ENCODE data around the gene FOXO1.

The FOXO1 gene

GRCh38 chr13:40617801-40618356 lies 48.6 kb downstream of the FOXO1 start:
- H3K4me1 Mint-ChIP-seq = peaks cover 68% of the 10 kb centered on the region
- ATAC-seq (ENCODE audit: low read depth) (peak; percentile 9), DNase-seq (ENCODE audit: low spot score in 2 of 2) (no peak)
- no peak overlapping the region for H3K4me3 Mint-ChIP-seq
- H3K9me3 Mint-ChIP-seq = no peaks in the 10 kb centered on the region
- peaks cover 17% of the 10 kb centered on the region for H3K36me3 Mint-ChIP-seq
- H3K27ac Mint-ChIP-seq = peak overlapping the region; percentile 64
- no peaks in the 10 kb centered on the region for H3K27me3 Mint-ChIP-seq

- Mint-ChIP-seq H3K27me3 (no peaks in the 10 kb centered on the region), H3K4me3 (peak overlapping the region; percentile 31), H3K9me3 (no peaks in the 10 kb centered on the region), H3K4me1 (peaks cover 65% of the 10 kb centered on the region), H3K36me3 (peaks cover 17% of the 10 kb centered on the region), H3K27ac (no peak overlapping the region)
- no peak for ATAC-seq (ENCODE audit: low read depth)
- DNase-seq (ENCODE audit: low spot score in 2 of 2) = no peak
Observed at GRCh38 chr13:40615619-40616018, 50.8 kb downstream of the FOXO1 start.

GRCh38 chr13:40613914-40614313 lies 52.5 kb downstream of the FOXO1 start:
- no peak for DNase-seq (ENCODE audit: low spot score in 2 of 2)
- H3K9me3 Mint-ChIP-seq = no peaks in the 10 kb centered on the region
- H3K36me3 Mint-ChIP-seq = peaks cover 9% of the 10 kb centered on the region
- H3K4me1 Mint-ChIP-seq = peaks cover 52% of the 10 kb centered on the region
- peak overlapping the region; percentile 93 for H3K27ac Mint-ChIP-seq
- ATAC-seq (ENCODE audit: low read depth) = no peak
- no peaks in the 10 kb centered on the region for H3K27me3 Mint-ChIP-seq
- peak overlapping the region; percentile 74 for H3K4me3 Mint-ChIP-seq

- H3K9me3 Mint-ChIP-seq = no peaks in the 10 kb centered on the region
- DNase-seq (ENCODE audit: low spot score in 2 of 2) = peak; percentile 30 to 52
- H3K36me3 Mint-ChIP-seq = peaks cover 9% of the 10 kb centered on the region
- H3K4me3 Mint-ChIP-seq = peak overlapping the region; percentile 74
- peak; percentile 91 for ATAC-seq (ENCODE audit: low read depth)
- H3K27me3 Mint-ChIP-seq = no peaks in the 10 kb centered on the region
- H3K27ac Mint-ChIP-seq = peak overlapping the region; percentile 93
- H3K4me1 Mint-ChIP-seq = peaks cover 47% of the 10 kb centered on the region
Observed at GRCh38 chr13:40613192-40613818, 53.1 kb downstream of the FOXO1 start.

- no peak for ATAC-seq (ENCODE audit: low read depth)
Observed at GRCh38 chr13:40612041-40612440, 54.4 kb downstream of the FOXO1 start.

GRCh38 chr13:40611635-40612034 lies 54.8 kb downstream of the FOXO1 start:
- Mint-ChIP-seq H3K4me1 (peaks cover 55% of the 10 kb centered on the region), H3K9me3 (no peaks in the 10 kb centered on the region), H3K27me3 (no peaks in the 10 kb centered on the region), H3K36me3 (peaks cover 9% of the 10 kb centered on the region), H3K27ac (no peak overlapping the region), H3K4me3 (no peak overlapping the region)
- no peak for DNase-seq (ENCODE audit: low spot score in 2 of 2)
- ATAC-seq (ENCODE audit: low read depth) = no peak

More at GRCh38 chr13:40612041-40612440, 54.4 kb downstream of the FOXO1 start:
- Mint-ChIP-seq H3K27ac (peak overlapping the region; percentile 93), H3K36me3 (peaks cover 9% of the 10 kb centered on the region), H3K4me1 (peaks cover 51% of the 10 kb centered on the region), H3K27me3 (no peaks in the 10 kb centered on the region), H3K4me3 (no peak overlapping the region), H3K9me3 (no peaks in the 10 kb centered on the region)
- no peak for DNase-seq (ENCODE audit: low spot score in 2 of 2)

- H3K4me3 Mint-ChIP-seq = no peak overlapping the region
- DNase-seq (ENCODE audit: low spot score in 2 of 2) = no peak
- no peaks in the 10 kb centered on the region for H3K27me3 Mint-ChIP-seq
- no peak overlapping the region for H3K27ac Mint-ChIP-seq
- H3K36me3 Mint-ChIP-seq = peaks cover 9% of the 10 kb centered on the region
- peaks cover 54% of the 10 kb centered on the region for H3K4me1 Mint-ChIP-seq
- no peaks in the 10 kb centered on the region for H3K9me3 Mint-ChIP-seq
- ATAC-seq (ENCODE audit: low read depth) = no peak
Observed at GRCh38 chr13:40611004-40611403, 55.4 kb downstream of the FOXO1 start.

- no peak overlapping the region for H3K27ac Mint-ChIP-seq
- no peaks in the 10 kb centered on the region for H3K9me3 Mint-ChIP-seq
- DNase-seq (ENCODE audit: low spot score in 2 of 2) (no peak), ATAC-seq (ENCODE audit: low read depth) (no peak)
- no peaks in the 10 kb centered on the region for H3K27me3 Mint-ChIP-seq
- peaks cover 52% of the 10 kb centered on the region for H3K4me1 Mint-ChIP-seq
- peaks cover 5% of the 10 kb centered on the region for H3K36me3 Mint-ChIP-seq
- no peak overlapping the region for H3K4me3 Mint-ChIP-seq
Observed at GRCh38 chr13:40609972-40610726, 56.3 kb downstream of the FOXO1 start.

- ATAC-seq (ENCODE audit: low read depth) = no peak
- H3K4me1 Mint-ChIP-seq = peaks cover 44% of the 10 kb centered on the region
- DNase-seq (ENCODE audit: low spot score in 2 of 2) = no peak
- H3K9me3 Mint-ChIP-seq = no peaks in the 10 kb centered on the region
- H3K36me3 Mint-ChIP-seq = peaks cover 2% of the 10 kb centered on the region
- H3K27me3 Mint-ChIP-seq = no peaks in the 10 kb centered on the region
- no peak overlapping the region for H3K4me3 Mint-ChIP-seq
- H3K27ac Mint-ChIP-seq = no peak overlapping the region
Observed at GRCh38 chr13:40608308-40608707, 58.1 kb downstream of the FOXO1 start.

- peaks cover 2% of the 10 kb centered on the region for H3K36me3 Mint-ChIP-seq
- H3K4me3 Mint-ChIP-seq = no peak overlapping the region
- no peaks in the 10 kb centered on the region for H3K27me3 Mint-ChIP-seq
- peaks cover 40% of the 10 kb centered on the region for H3K4me1 Mint-ChIP-seq
- no peak for ATAC-seq (ENCODE audit: low read depth)
- H3K27ac Mint-ChIP-seq = no peak overlapping the region
- H3K9me3 Mint-ChIP-seq = no peaks in the 10 kb centered on the region
- DNase-seq (ENCODE audit: low spot score in 2 of 2) = no peak
Observed at GRCh38 chr13:40605573-40605972, 60.9 kb downstream of the FOXO1 start.

GRCh38 chr13:40604135-40604534 lies 62.3 kb downstream of the FOXO1 start:
- ATAC-seq (ENCODE audit: low read depth) (no peak), DNase-seq (ENCODE audit: low spot score in 2 of 2) (no peak)
- H3K27me3 Mint-ChIP-seq = no peaks in the 10 kb centered on the region
- H3K9me3 Mint-ChIP-seq = no peaks in the 10 kb centered on the region
- peaks cover 2% of the 10 kb centered on the region for H3K36me3 Mint-ChIP-seq
- H3K4me1 Mint-ChIP-seq = peaks cover 53% of the 10 kb centered on the region
- H3K4me3 Mint-ChIP-seq = no peak overlapping the region
- H3K27ac Mint-ChIP-seq = no peak overlapping the region

- DNase-seq (ENCODE audit: low spot score in 2 of 2) (no peak), ATAC-seq (ENCODE audit: low read depth) (no peak)
- H3K36me3 Mint-ChIP-seq = no peaks in the 10 kb centered on the region
- peaks cover 57% of the 10 kb centered on the region for H3K4me1 Mint-ChIP-seq
- H3K4me3 Mint-ChIP-seq = peak overlapping the region; percentile 31
- no peak overlapping the region for H3K27ac Mint-ChIP-seq
- H3K9me3 Mint-ChIP-seq = no peaks in the 10 kb centered on the region
- H3K27me3 Mint-ChIP-seq = no peaks in the 10 kb centered on the region
Observed at GRCh38 chr13:40600149-40600751, 66.2 kb downstream of the FOXO1 start.

- Mint-ChIP-seq H3K9me3 (no peaks in the 10 kb centered on the region), H3K27me3 (no peaks in the 10 kb centered on the region), H3K36me3 (no peaks in the 10 kb centered on the region), H3K4me1 (peaks cover 58% of the 10 kb centered on the region), H3K4me3 (peak overlapping the region; percentile 31), H3K27ac (peak overlapping the region; percentile 64)
- no peak for DNase-seq (ENCODE audit: low spot score in 2 of 2)
- ATAC-seq (ENCODE audit: low read depth) = no peak
Observed at GRCh38 chr13:40599747-40600146, 66.7 kb downstream of the FOXO1 start.

GRCh38 chr13:40599124-40599523 lies 67.3 kb downstream of the FOXO1 start:
- Mint-ChIP-seq H3K4me1 (peaks cover 59% of the 10 kb centered on the region), H3K4me3 (no peak overlapping the region), H3K27me3 (no peaks in the 10 kb centered on the region), H3K27ac (peak overlapping the region; percentile 64), H3K9me3 (no peaks in the 10 kb centered on the region), H3K36me3 (no peaks in the 10 kb centered on the region)
- no peak for DNase-seq (ENCODE audit: low spot score in 2 of 2)
- ATAC-seq (ENCODE audit: low read depth) = peak; percentile 44

Data from memory B cell (primary cell).